Measurements from ENCODE around the gene RIMS3. TPM values are rescaled to one million over a fixed set of nuclear protein-coding genes. Genes with fewer than 3 reads are reported as not detected.

Gene RIMS3
- total RNA-seq, 1 experiment from 2014 or later = 13.7 TPM

DNA sequence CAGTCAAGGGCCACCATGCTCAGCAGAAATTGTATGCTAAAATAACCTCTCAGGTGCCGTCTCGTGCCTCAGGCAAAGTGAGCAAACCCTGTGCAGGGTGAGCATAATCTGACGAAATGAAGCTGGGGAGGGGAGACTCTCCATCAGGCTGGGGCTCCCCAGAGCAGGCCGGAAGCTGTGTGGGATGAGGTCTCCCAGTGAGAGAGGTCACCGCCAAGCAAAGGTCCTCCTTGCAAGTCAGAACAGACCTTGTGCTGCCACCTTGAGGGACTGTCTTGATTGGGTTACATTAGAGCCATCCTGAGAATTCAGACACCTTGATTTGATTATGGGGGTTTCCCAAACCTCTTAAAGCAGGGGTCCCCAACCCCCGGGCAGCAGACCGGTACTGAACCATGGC lies 69.9 kb downstream of the RIMS3 start:
- no peak overlapping the region for H3K14ac ChIP-seq (ENCODE audit: insufficient read depth, low read length)
- Mint-ChIP-seq H3K4me1 (peaks cover 0 to 9% of the 10 kb centered on the region in 2 experiments; a peak in 1 of 4 replicates), H3K36me3 (ENCODE audit: insufficient read depth in 1 of 3, low read depth in 3 of 3) (peaks cover 0 to 6% (median 4%) of the 10 kb centered on the region in 3 experiments; a peak in 2 of 7 replicates), H3K9me3 (peaks cover 12 to 16% of the 10 kb centered on the region in 2 experiments), H3K27me3 (ENCODE audit: low read depth) (peaks cover 6% of the 10 kb centered on the region), H3K27ac (peak overlapping the region in 1 of 3 experiments; percentile 18; a peak in 1 of 7 replicates), H3K4me3 (no peak overlapping the region)
- no peaks in the 10 kb centered on the region for H3K79me2 ChIP-seq (ENCODE audit: insufficient read depth, low read length)
- WGBS (ENCODE audit: extremely low coverage, insufficient read length, low lambda C conversion rate) = no CpG with 5 or more reads among the region's 7 CpGs
- H2BK15ac ChIP-seq (ENCODE audit: low read depth, low read length) = no peak overlapping the region
- H4K20me1 ChIP-seq (ENCODE audit: control insufficient read depth, insufficient read depth, insufficient read length) = no peaks in the 10 kb centered on the region
- H3K56ac ChIP-seq (ENCODE audit: insufficient read length, low read depth, low read length) = no peak overlapping the region
- no peak overlapping the region for H3K27ac ChIP-seq (ENCODE audit: insufficient read length, low read depth, low read length)
- H2BK120ac ChIP-seq (ENCODE audit: low read depth, low read length, poor library complexity, severe bottlenecking) = no peak overlapping the region
- H3K4me1 ChIP-seq (ENCODE audit: insufficient read depth, low read length) = no peaks in the 10 kb centered on the region
- H3K9me3 ChIP-seq (ENCODE audit: control insufficient read depth, low read depth, low read length) = no peaks in the 10 kb centered on the region
- H3K18ac ChIP-seq (ENCODE audit: insufficient read length, low read depth, low read length) = no peak overlapping the region
- no peak overlapping the region for H2BK20ac ChIP-seq (ENCODE audit: low read depth, low read length, poor library complexity, severe bottlenecking)
- H2BK12ac ChIP-seq (ENCODE audit: insufficient read length, low read depth, low read length) = no peak overlapping the region
- no peak overlapping the region for H2AK5ac ChIP-seq (ENCODE audit: insufficient read length, low read length)
- TF ChIP-seq, protein P1, sequence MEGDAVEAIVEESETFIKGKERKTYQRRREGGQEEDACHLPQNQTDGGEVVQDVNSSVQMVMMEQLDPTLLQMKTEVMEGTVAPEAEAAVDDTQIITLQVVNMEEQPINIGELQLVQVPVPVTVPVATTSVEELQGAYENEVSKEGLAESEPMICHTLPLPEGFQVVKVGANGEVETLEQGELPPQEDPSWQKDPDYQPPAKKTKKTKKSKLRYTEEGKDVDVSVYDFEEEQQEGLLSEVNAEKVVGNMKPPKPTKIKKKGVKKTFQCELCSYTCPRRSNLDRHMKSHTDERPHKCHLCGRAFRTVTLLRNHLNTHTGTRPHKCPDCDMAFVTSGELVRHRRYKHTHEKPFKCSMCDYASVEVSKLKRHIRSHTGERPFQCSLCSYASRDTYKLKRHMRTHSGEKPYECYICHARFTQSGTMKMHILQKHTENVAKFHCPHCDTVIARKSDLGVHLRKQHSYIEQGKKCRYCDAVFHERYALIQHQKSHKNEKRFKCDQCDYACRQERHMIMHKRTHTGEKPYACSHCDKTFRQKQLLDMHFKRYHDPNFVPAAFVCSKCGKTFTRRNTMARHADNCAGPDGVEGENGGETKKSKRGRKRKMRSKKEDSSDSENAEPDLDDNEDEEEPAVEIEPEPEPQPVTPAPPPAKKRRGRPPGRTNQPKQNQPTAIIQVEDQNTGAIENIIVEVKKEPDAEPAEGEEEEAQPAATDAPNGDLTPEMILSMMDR (conservative IDR thresholded peaks at IDR 0.05) = no peak
- no peak overlapping the region for H3K23ac ChIP-seq (ENCODE audit: insufficient read length, low read depth, low read length)
- H4K91ac ChIP-seq (ENCODE audit: insufficient read length, low read depth, low read length) = no peak overlapping the region
- H3K9ac ChIP-seq (ENCODE audit: extremely low read depth, insufficient read length, low read length) = no peak overlapping the region
- no peak overlapping the region for H3K4ac ChIP-seq (ENCODE audit: low read depth, low read length)
- no peaks in the 10 kb centered on the region for H3K79me1 ChIP-seq (ENCODE audit: insufficient read depth, low read depth, low read length, poor library complexity, severe bottlenecking)
- H3T11ph ChIP-seq (ENCODE audit: low read length) = no peak overlapping the region
- no peaks in the 10 kb centered on the region for H3K23me2 ChIP-seq (ENCODE audit: insufficient read length, low read depth, low read length, poor library complexity, severe bottlenecking)
- no peak overlapping the region for H4K8ac ChIP-seq (replicated peaks; ENCODE audit: insufficient read length, low read depth, low read length)
- no peak for DNase-seq
- no peak overlapping the region for H4K5ac ChIP-seq (ENCODE audit: insufficient read length, low read depth, low read length)
- no peak overlapping the region for H2BK5ac ChIP-seq (ENCODE audit: insufficient read length, low read length)
- H2AFZ ChIP-seq (ENCODE audit: low read length) = no peak overlapping the region
- H3K27me3 ChIP-seq (ENCODE audit: insufficient read depth, low read length) = no peaks in the 10 kb centered on the region
- H3K4me2 ChIP-seq (ENCODE audit: insufficient read depth, insufficient read length, low read length) = no peak overlapping the region
